GM23248 (cell line): ENCODE measurements around the gene COL26A1. TPM values are rescaled to one million over a fixed set of nuclear protein-coding genes. Genes with fewer than 3 reads are reported as not detected.

ENCODE experiments used
- DNase-seq: peaks from one replicate; pipeline ENCODE4 v3.0.0-alpha.2; 2015
- H2AFZ ChIP-seq: fragments of 200-600 bp; sonication (generic); 2 replicates; pipeline ENCODE4 v1.6.1; 2016; ENCODE audit warnings: antibody characterized with exemption
- H3F3A ChIP-seq: fragments of 200-600 bp; sonication (generic); 2 replicates; pipeline ENCODE4 v1.6.1; 2016; ENCODE audit warnings: mild to moderate bottlenecking, antibody characterized with exemption, mixed run types; ENCODE audit not compliant: insufficient read depth
- H3K27ac ChIP-seq: fragments of 200-600 bp; sonication (generic); 2 replicates; pipeline ENCODE4 v1.5.1; 2016; ENCODE audit warnings: mild to moderate bottlenecking
- H3K27me3 ChIP-seq: fragments of 200-600 bp; sonication (generic); replicated peaks from 2 replicates; pipeline ENCODE4 v1.6.1; 2016; ENCODE audit warnings: mild to moderate bottlenecking; ENCODE audit not compliant: insufficient read depth
- H3K36me3 ChIP-seq: fragments of 200-600 bp; sonication (generic); 2 replicates; pipeline ENCODE4 v1.6.1; 2016; ENCODE audit warnings: low read depth, mild to moderate bottlenecking
- H3K4me1 ChIP-seq: fragments of 200-600 bp; sonication (generic); 2 replicates; pipeline ENCODE4 v1.6.1; 2016; ENCODE audit warnings: mild to moderate bottlenecking; ENCODE audit not compliant: insufficient read depth
- H3K4me2 ChIP-seq: fragments of 200-600 bp; sonication (generic); one replicate; pipeline ENCODE4 v1.6.1; 2016; ENCODE audit warnings: mild to moderate bottlenecking; ENCODE audit not compliant: unreplicated experiment
- H3K4me3 ChIP-seq: fragments of 200-600 bp; sonication (generic); 2 replicates; pipeline ENCODE4 v1.5.1; 2016; ENCODE audit warnings: mild to moderate bottlenecking
- H3K79me2 ChIP-seq: fragments of 200-600 bp; sonication (generic); 2 replicates; pipeline ENCODE4 v1.6.1; 2016; ENCODE audit warnings: mild to moderate bottlenecking; ENCODE audit not compliant: insufficient read depth
- H3K9ac ChIP-seq: fragments of 200-600 bp; sonication (generic); 2 replicates; pipeline ENCODE4 v1.6.1; 2016; ENCODE audit warnings: mild to moderate bottlenecking
- H3K9me2 ChIP-seq: fragments of 200-600 bp; sonication (generic); 2 replicates; pipeline ENCODE4 v1.6.1; 2016; ENCODE audit warnings: mixed run types, mild to moderate bottlenecking, moderate library complexity; ENCODE audit not compliant: insufficient read depth
- H3K9me3 ChIP-seq: fragments of 200-600 bp; sonication (generic); one replicate; pipeline ENCODE4 v1.6.1; 2017; ENCODE audit warnings: low read depth
- H4K20me1 ChIP-seq: fragments of 200-600 bp; sonication (generic); 2 replicates; pipeline ENCODE4 v1.6.0; 2016; ENCODE audit not compliant: insufficient read depth
- EZH2 ChIP-seq: fragments of 200-600 bp; sonication (generic); IDR thresholded peaks from 2 replicates; pipeline ENCODE4 v1.6.1; 2018; ENCODE audit warnings: antibody characterized with exemption, mild to moderate bottlenecking; ENCODE audit not compliant: insufficient read depth, poor library complexity, severe bottlenecking
- EZH2phosphoT487 ChIP-seq: fragments of 200-600 bp; sonication (generic); IDR thresholded peaks from 2 replicates; pipeline ENCODE4 v1.6.1; 2018; ENCODE audit warnings: antibody characterized with exemption, moderate library complexity, mild to moderate bottlenecking, low read depth; ENCODE audit not compliant: insufficient read depth
- WGBS, 2 experiments: methylation state at CpG; one replicate each; pipeline ENCODE4 v1.1.6; 2015 to 2017; ENCODE audit warnings: low lambda C conversion rate in 2 of 2, low coverage in 1 of 2; ENCODE audit errors: missing lambda C conversion rate in 2 of 2; 5-methylcytosine and 5-hydroxymethylcytosine counted together
- in situ Hi-C: fragments of 300-500 bp; cut with MboI; formaldehyde crosslinking; loops from 2 replicates; pipeline ENCODE4 v1.15.0; 2020
- polyA plus RNA-seq: library from polyadenylated mRNA; unstranded; fragments of >200 nt; fragmentation: Nextera tagmentation; extraction: Ambion mirVana; gene quantifications from 2 replicates; pipeline ENCODE4 v1.2.1, GENCODE V29; 2016
- total RNA-seq: library from RNA; depleted of rRNA; stranded (reverse); fragments of >200 nt; shearing (Covaris generic); gene quantifications from 2 replicates; pipeline ENCODE4 v1.2.3, GENCODE V29; 2014

COL26A1 gene
- total and polyA plus RNA-seq, 2 experiments from 2014 or later: not detected

- DNase-seq: no peak
- Histone ChIP-seq H3K36me3 (no peaks in the 10 kb centered on the region), H3K4me3 (no peak overlapping the region), H3K9me2 (no peaks in the 10 kb centered on the region), H4K20me1 (no peaks in the 10 kb centered on the region), H3K4me1 (no peaks in the 10 kb centered on the region), H2AFZ (no peak overlapping the region), H3K4me2 (no peak overlapping the region), H3F3A (no peaks in the 10 kb centered on the region), H3K79me2 (no peaks in the 10 kb centered on the region), H3K9ac (no peak overlapping the region), H3K9me3 (no peaks in the 10 kb centered on the region), H3K27me3 (peaks cover 18% of the 10 kb centered on the region), H3K27ac (no peak overlapping the region)
- in situ Hi-C loops: loop anchor here (25.0 kb wide), 1 partner anchor 655 kb away; no protein-coding TSS in a partner anchor
- 45 to 51% methylated on average over 10 of the region's 10 CpGs for WGBS, 2 experiments
- no peak for TF ChIP-seq EZH2
- no peak for TF ChIP-seq EZH2phosphoT487
These were observed 219.2 kb downstream of the COL26A1 start for GRCh38 chr7:101581891-101582290.

DNA sequence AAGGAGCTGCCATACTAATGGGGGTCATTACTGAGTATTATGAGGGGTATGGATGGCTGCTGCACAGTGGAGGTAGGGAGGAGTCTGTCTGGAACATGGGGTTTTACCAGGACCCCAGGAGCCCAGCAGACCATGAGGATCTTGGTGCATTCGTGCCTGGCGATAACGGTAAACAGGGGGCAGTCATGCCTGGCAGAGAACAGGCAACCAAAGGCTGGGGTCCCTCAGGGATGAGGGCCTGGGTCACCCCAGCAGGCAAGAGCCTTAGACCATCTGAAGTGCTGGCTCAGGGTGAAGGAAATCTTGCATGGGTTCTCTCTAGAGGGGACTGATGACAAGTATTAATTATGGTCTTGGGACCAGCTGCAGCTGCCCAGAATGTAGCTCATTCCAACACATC lies 220.3 kb downstream of the COL26A1 start:
- H3K4me3 ChIP-seq: no peak overlapping the region
- in situ Hi-C loops: loop anchor here (25.0 kb wide), 1 partner anchor 654 kb away; no protein-coding TSS in a partner anchor
- H4K20me1 ChIP-seq: no peaks in the 10 kb centered on the region
- H3K79me2 ChIP-seq: no peaks in the 10 kb centered on the region
- H3K36me3 ChIP-seq: no peaks in the 10 kb centered on the region
- no peak overlapping the region for H3K9ac ChIP-seq
- H3K27ac ChIP-seq: no peak overlapping the region
- WGBS, 2 experiments: 82 to 92% methylated on average over 3 of the region's 3 CpGs
- H3K4me1 ChIP-seq: no peaks in the 10 kb centered on the region
- DNase-seq: no peak
- TF ChIP-seq EZH2 (no peak), EZH2phosphoT487 (no peak)
- no peaks in the 10 kb centered on the region for H3K9me3 ChIP-seq
- H3K9me2 ChIP-seq: no peaks in the 10 kb centered on the region
- peaks cover 18% of the 10 kb centered on the region for H3K27me3 ChIP-seq
- no peak overlapping the region for H2AFZ ChIP-seq
- no peaks in the 10 kb centered on the region for H3F3A ChIP-seq
- no peak overlapping the region for H3K4me2 ChIP-seq

GRCh38 chr7:101586078-101586905 lies 223.6 kb downstream of the COL26A1 start:
- no peak overlapping the region for H3K27ac ChIP-seq
- 52 to 55% methylated on average over 18 of the region's 18 CpGs for WGBS, 2 experiments
- no peak overlapping the region for H3K4me2 ChIP-seq
- no peaks in the 10 kb centered on the region for H3K9me2 ChIP-seq
- H3K4me1 ChIP-seq: no peaks in the 10 kb centered on the region
- no peaks in the 10 kb centered on the region for H3K79me2 ChIP-seq
- peaks cover 1% of the 10 kb centered on the region; the same call in 1 of the 2 replicates for H3K27me3 ChIP-seq
- no peaks in the 10 kb centered on the region for H4K20me1 ChIP-seq
- no peaks in the 10 kb centered on the region for H3F3A ChIP-seq
- H2AFZ ChIP-seq: no peak overlapping the region
- H3K4me3 ChIP-seq: no peak overlapping the region
- H3K36me3 ChIP-seq: no peaks in the 10 kb centered on the region
- in situ Hi-C loops: loop anchor here (25.0 kb wide), 1 partner anchor 651 kb away; no protein-coding TSS in a partner anchor
- DNase-seq: no peak
- no peaks in the 10 kb centered on the region for H3K9me3 ChIP-seq
- TF ChIP-seq EZH2phosphoT487: no peak
- TF ChIP-seq EZH2: no peak
- H3K9ac ChIP-seq: no peak overlapping the region

DNA sequence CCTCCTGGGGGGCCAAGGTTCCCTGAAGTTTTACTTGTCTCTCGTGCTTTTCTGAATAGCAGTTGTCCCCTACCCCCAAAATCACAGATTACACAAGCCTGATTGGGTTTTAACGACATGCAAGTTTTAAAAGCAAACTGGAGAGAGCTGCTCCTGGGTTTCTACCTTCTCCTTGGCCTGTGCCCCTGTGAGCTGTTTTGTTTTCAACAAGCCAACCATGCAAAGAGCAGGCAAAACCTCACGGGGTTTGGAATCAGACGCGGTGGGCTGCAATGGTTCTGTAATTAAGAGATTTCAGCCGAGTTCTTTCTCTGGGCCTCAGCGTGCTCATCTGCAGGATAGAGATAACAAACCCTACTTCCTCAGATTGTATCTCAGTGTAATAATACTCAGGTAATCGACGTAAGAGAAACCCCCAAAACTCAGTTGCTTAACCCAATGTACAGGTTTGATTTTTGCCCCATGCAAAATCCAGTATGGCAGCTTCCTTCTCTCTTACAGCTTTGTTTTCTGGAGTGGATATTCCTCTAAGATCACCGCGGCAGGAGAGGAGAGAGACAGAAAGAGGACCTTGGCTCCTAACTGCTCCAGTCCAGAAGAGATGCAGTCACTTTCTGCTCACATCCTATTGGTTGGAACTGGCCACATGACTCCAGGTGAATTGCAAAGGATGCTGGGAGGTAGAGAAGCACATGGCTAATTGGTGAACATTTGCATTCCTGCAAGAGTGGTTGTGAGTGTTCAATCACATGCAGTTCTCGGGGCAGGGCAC lies 224.4 kb downstream of the COL26A1 start:
- in situ Hi-C loops: loop anchor here (25.0 kb wide), 1 partner anchor 650 kb away; no protein-coding TSS in a partner anchor
- H3K4me3 ChIP-seq: no peak overlapping the region
- no peaks in the 10 kb centered on the region for H3K4me1 ChIP-seq
- H3K36me3 ChIP-seq: no peaks in the 10 kb centered on the region
- H3K9me2 ChIP-seq: no peaks in the 10 kb centered on the region
- peaks cover 4% of the 10 kb centered on the region; the same call in 1 of the 2 replicates for H3K27me3 ChIP-seq
- WGBS, 2 experiments: 64 to 74% methylated on average over 12 of the region's 12 CpGs
- H2AFZ ChIP-seq: no peak overlapping the region
- DNase-seq: no peak
- H3K9ac ChIP-seq: no peak overlapping the region
- H3K27ac ChIP-seq: no peak overlapping the region
- no peaks in the 10 kb centered on the region for H3F3A ChIP-seq
- H4K20me1 ChIP-seq: no peaks in the 10 kb centered on the region
- H3K79me2 ChIP-seq: no peaks in the 10 kb centered on the region
- TF ChIP-seq EZH2 (no peak), EZH2phosphoT487 (no peak)
- no peak overlapping the region for H3K4me2 ChIP-seq
- H3K9me3 ChIP-seq: no peaks in the 10 kb centered on the region
